ENCODE results near the gene TAS2R16. TPM values are rescaled to one million over a fixed set of nuclear protein-coding genes. Genes with fewer than 3 reads are reported as not detected.

Gene TAS2R16
- total and polyA plus RNA-seq, 2 donors (not counting 3 experiments of a cell fraction or from before 2014, with no cell fraction given): not detected

DNA sequence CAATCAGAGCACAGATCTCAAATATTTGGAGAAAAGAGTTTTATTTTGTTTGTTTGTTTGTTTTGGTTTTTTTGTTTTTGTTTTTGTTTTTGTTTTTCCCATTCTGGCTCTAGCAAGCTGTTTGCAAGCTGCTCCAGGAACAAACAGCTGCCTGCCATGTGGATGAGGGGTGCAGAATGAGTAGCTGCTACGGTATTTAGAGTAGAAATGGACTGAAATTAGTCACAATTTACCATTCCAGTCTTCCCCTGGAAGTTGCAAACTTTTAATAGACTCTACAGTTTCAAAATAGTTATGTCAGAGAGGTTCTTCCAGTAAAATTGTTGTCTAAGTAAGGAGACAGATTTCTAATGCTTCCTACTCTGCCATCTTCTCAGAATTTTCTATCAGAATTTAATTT lies 27.1 kb upstream of the TAS2R16 start:
- TF ChIP-seq JUN (IDR thresholded peaks at IDR 0.05; ENCODE audit: borderline replicate concordance, insufficient read depth, insufficient read length, low read depth) (no peak), EZH2 (IDR thresholded peaks at IDR 0.05; ENCODE audit: borderline replicate concordance, low read depth, low read length, severe bottlenecking) (no peak), MYC (IDR thresholded peaks at IDR 0.05; ENCODE audit: low read depth, low read length) (no peak), POLR2A (IDR thresholded peaks at IDR 0.05; ENCODE audit: low read depth, low read length) (no peak), FOS (IDR thresholded peaks at IDR 0.05; ENCODE audit: borderline replicate concordance, insufficient read depth, low read length) (no peak), POLR2AphosphoS5 (IDR thresholded peaks at IDR 0.05; ENCODE audit: insufficient read depth, low read depth, low read length) (no peak), GATA2 (IDR thresholded peaks at IDR 0.05; ENCODE audit: insufficient read depth, insufficient read length, low read depth, low read length) (no peak)
- TF ChIP-seq, protein P1, sequence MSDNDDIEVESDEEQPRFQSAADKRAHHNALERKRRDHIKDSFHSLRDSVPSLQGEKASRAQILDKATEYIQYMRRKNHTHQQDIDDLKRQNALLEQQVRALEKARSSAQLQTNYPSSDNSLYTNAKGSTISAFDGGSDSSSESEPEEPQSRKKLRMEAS (IDR thresholded peaks at IDR 0.05; ENCODE audit: insufficient read depth, insufficient read length): no peak
- TF ChIP-seq, protein P2, sequence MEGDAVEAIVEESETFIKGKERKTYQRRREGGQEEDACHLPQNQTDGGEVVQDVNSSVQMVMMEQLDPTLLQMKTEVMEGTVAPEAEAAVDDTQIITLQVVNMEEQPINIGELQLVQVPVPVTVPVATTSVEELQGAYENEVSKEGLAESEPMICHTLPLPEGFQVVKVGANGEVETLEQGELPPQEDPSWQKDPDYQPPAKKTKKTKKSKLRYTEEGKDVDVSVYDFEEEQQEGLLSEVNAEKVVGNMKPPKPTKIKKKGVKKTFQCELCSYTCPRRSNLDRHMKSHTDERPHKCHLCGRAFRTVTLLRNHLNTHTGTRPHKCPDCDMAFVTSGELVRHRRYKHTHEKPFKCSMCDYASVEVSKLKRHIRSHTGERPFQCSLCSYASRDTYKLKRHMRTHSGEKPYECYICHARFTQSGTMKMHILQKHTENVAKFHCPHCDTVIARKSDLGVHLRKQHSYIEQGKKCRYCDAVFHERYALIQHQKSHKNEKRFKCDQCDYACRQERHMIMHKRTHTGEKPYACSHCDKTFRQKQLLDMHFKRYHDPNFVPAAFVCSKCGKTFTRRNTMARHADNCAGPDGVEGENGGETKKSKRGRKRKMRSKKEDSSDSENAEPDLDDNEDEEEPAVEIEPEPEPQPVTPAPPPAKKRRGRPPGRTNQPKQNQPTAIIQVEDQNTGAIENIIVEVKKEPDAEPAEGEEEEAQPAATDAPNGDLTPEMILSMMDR (IDR thresholded peaks at IDR 0.05; ENCODE audit: extremely low read depth in 1 of 2, insufficient read depth in 1 of 2, low read depth in 1 of 2, low read length in 2 of 2): no peak
- H2AFZ ChIP-seq (ENCODE audit: low read depth, low read length): no peak overlapping the region
- no peaks in the 10 kb centered on the region for H4K20me1 ChIP-seq (replicated peaks; ENCODE audit: control insufficient read depth, extremely low read depth, insufficient read depth, low read length)
- H3K79me2 ChIP-seq (ENCODE audit: control insufficient read depth, insufficient read depth, low read length): no peaks in the 10 kb centered on the region
- no peak overlapping the region for H3K27ac ChIP-seq (ENCODE audit: insufficient read depth, low read depth, low read length)
- peaks cover 19% of the 10 kb centered on the region for H3K4me1 ChIP-seq (ENCODE audit: control insufficient read depth, extremely low read depth, insufficient read depth, low read length)
- DNase-seq (ENCODE audit: low read depth, low spot score) (no peak), FAIRE-seq (no peak)
- no peak overlapping the region for H3K4me2 ChIP-seq (ENCODE audit: insufficient read depth, low read length)
- H3K36me3 ChIP-seq (ENCODE audit: control insufficient read depth in 2 of 2, extremely low read depth in 1 of 2, insufficient read depth in 2 of 2, low read length in 2 of 2): no peaks in the 10 kb centered on the region
- ChIA-PET POLR2A (no interaction called here), CTCF (no interaction called here)
- no peaks in the 10 kb centered on the region for H3K9me1 ChIP-seq (replicated peaks; ENCODE audit: control insufficient read depth, extremely low read depth, insufficient read depth, low read length)
- H3K27me3 ChIP-seq (ENCODE audit: control insufficient read depth in 2 of 2, insufficient read depth in 2 of 2, low read length in 2 of 2): no peaks in the 10 kb centered on the region
- H3K9me3 ChIP-seq (replicated peaks; ENCODE audit: control insufficient read depth, insufficient read depth, low read length): no peaks in the 10 kb centered on the region
- BruUV-seq (replicated peaks): no TSS peak
- intact Hi-C loops (cut with micrococcal nuclease) (no loop called here), dilution Hi-C loops (cut with MboI; ENCODE audit: extremely low pct_ligation_motif_present, low sequenced_read_pairs) (no loop called here)
- no peak overlapping the region for H3K4me3 ChIP-seq (replicated peaks in 1 of 3; ENCODE audit: insufficient read depth in 1 of 3, low read depth in 1 of 3, low read length in 3 of 3)
- H3K9ac ChIP-seq (replicated peaks; ENCODE audit: extremely low read depth, insufficient read depth, low read length): no peak overlapping the region
